ENCODE measurements around the gene MEA1.
"Not testable (repeated sequence)": the region's sequence is repeated elsewhere in the genome, so short reads cannot be mapped to it uniquely, and the experiment has no call there.

The MEA1 gene

DNA sequence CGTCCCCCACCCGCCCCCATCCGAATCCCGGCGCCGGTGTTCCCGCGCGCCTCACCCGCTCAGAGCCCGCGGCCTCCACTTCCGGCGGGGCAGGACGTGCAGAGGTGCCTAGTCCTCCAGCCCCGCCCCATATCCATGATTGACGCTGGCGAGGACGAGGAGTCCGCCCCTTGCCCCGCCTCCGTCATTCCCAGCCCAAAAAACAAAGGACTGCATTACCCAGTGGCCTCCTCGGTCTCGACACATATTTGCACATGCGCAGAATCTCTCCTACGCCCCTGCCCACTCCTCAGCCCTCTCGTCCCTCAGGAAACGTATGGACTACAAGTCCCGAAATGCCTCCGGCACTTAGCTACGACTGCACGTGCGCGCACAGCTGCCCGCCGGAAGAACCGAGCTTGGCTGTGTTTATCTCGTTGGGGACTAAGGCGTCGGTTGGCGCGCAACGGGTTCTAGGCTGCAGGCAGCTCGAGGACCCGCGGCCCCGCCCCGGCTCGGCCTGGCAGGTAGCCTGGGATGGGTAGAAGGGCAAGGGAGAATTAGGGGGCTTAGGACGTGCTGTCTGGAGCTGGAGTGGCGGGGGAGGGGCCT lies at the start of gene MEA1, which contains the start of gene KLHDC3:
TSS of gene MEA1 (minus strand) at position 104 of the 591 bp plus-strand sequence. CDS start 133 bp downstream, outside the sequence.
TSS of gene KLHDC3 (plus strand) at position 407 of the 591 bp plus-strand sequence. CDS start 2,944 bp downstream, outside the sequence.
- DNase-seq, result peak; percentile 99

DNA sequence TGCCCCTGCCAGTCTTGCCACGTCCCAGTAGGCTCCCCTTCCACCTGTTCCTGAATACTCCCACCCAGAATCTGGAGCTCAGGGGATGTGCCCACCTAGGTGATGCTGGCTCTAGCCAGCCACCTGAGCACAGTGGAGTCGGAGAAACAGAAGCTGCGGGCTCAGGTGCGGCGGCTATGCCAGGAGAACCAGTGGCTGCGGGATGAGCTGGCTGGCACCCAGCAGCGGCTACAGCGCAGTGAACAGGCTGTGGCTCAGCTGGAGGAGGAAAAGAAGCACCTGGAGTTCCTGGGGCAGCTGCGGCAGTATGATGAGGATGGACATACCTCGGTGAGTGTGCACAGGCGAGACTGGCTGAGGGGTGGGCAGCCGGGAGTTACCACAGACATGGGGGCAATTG lies 49.1 kb upstream of the MEA1 start:
- DNase-seq, result no peak

DNA sequence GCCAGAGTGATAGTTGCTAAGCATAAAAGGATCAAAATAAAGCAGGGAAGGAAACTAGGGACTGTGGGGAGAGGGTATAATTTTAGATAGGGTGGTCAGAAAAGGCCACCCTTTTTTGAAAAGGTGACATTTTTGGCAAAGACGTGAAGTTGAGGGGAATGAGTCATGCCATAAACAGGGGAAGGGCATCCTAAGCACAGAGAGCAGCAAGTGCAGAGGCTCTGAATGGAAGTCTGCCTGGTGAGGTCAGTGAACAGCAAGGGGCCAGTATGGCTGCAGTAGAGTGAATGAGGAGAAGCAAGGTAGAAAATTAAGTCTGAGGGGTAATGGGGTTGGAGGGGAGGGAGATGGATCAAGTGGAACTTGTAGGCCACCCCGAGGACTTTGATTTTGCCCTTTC lies 48.1 kb upstream of the MEA1 start:
- no peak for DNase-seq

DNA sequence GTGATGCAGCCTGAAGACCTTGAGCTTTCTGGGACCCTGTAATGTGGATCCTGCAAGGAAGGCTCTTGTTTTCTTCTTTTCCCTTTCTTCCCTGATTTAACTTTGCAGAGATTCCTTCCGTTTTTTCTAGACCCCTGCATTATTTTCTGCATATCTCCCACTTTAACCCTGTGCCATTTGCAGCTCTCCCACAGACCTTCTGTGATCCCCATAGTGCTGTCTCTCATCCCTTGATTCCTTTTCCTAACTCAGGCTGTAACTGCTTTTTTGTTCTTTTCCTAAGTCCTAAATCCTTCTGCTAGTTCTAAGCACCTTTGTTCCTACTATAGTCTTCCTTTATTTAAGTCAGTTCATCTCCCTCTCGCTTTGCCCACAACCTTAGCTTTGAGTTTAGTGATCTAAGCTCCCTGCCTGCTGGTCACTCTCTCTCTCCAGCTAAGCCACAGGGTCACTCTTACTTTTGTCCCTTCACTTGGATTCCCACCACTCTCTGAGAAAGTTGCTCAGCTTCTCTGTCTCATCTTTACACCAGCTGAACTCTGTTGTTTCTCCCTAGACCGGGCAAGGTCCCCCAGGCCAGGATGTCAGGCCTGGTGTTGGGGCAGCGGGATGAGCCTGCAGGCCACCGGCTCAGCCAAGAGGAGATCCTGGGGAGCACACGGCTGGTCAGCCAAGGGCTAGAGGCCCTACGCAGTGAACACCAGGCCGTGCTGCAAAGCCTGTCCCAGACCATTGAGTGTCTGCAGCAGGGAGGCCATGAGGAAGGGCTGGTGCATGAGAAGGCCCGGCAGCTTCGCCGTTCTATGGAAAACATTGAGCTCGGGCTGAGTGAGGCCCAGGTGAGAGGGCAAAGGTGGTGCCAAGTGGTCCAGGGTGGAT lies 47.2 kb upstream of the MEA1 start:
- DNase-seq, result no peak

DNA sequence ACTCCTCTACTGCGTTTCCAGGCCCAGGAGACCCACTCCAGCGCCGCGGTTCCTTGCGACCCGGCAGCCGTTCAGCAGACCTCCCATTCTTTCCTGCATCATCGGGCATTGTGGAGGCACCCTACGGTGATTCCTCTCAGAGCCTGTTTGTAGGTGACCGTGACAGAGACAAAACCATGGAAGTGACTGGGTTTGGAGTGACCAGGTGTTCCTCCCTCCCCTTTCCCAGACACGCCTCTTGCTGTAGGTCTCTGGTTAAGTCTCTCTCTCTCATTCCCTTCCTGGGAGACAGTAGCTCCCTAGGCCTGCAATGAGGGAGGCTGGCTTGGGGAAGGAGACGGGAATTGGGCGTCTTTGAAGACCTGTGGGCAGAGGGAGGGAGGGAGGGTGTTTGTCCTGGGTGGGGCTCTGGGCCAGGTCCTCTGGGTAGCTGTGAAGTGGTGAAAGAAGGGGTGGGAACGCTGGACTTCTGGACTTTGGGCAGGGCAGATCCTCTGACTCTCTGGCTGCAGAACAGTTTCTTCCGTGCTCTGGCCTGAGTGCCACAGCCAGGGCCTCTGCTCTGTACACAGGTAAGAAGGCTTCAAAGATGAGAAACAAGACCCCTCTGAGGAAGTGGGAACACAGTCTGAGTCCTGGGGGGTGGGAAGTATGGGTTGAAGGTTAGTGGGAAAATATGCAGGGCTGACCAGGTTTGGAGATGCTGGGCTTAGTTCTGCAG lies 46.4 kb upstream of the MEA1 start:
- DNase-seq, result no peak

DNA sequence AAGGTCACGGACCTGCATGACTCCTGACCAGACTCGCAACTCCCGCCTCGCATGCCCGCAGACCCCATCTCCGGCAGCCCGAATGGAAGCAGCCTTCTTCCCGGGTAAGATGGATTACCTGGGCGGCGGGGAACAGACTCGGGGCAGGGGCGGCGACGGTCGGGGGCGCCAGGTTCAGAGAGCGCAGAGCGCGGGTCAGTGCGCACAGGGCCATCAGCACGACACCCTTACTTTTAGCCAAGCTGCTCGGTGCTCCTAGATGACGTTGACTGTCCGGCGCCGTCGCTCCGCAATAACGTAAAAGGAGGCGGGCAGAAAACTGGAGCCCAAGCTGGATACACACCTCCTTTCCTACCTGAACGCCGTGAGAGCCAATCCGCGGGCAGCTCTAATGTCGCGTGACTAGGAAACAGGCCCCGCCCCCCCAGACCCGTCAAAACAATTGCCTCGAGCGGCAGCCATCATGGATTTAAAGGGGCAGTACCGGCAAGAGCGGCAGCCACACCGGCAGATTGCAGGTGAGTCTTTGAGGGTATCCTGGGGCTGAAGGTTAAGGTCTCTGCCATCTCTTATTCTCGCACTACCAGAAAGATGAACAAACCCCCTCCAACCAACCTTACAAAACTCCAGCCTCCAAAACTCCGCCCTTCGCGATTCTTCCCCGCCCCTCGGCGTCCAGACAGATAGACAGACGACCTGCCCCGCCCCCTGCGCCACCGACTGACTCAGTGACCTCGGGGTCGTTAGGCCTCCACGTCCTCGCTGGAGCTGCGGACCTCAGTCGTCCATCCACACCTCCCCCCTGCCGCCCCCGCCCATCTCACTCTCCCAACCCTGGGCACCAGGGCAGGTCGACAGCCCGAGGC lies 45.7 kb upstream of the MEA1 start, which contains the start of the genes KLC4 and MRPL2:
TSS of gene KLC4 (plus strand) at position 464 of the 866 bp plus-strand sequence. CDS start 1,705 bp downstream, outside the sequence.
TSS of gene MRPL2 (minus strand) at position 267 of the 866 bp plus-strand sequence. CDS start at position 214, 53 bp downstream.
- DNase-seq, result peak; percentile 79 to 98

DNA sequence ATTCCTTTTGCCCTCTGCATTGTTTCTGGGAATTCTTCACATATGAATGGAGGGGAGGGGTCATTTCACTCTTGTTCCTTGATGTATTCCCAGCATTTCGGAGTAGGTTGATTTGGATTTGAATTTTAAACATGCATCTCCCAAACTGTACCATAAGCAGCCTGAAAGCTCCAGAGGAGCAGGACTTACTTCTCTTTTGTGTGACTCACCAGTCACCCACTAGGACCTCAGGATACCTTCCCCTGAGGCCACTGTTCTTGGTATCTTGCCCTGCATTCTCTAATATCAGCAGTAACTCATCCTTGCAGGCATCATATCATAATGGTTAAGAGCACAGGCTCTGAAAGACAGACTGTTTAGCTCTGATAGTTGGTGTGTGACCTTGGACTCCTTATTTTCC lies 44.8 kb upstream of the MEA1 start:
- DNase-seq, result no peak

DNA sequence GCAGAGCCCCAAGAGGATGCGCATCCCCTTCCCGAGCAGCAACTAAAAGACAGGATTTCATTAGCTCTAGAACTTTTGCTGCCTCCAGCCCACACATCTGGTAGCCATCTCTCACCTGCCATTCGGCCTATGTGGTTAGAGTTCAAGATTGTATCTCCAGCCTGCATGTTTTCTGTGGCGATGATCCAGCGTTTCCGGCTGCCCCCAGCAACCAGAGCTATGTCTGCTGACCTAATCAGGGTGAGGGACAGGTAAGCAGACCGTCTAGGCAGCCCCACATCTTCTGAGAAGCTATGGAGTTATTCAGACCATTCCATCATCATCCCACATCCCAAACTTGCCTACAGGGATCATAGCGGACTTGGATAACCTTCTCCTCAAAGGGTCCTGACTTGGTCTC lies 42.2 kb upstream of the MEA1 start:
- no peak for DNase-seq

DNA sequence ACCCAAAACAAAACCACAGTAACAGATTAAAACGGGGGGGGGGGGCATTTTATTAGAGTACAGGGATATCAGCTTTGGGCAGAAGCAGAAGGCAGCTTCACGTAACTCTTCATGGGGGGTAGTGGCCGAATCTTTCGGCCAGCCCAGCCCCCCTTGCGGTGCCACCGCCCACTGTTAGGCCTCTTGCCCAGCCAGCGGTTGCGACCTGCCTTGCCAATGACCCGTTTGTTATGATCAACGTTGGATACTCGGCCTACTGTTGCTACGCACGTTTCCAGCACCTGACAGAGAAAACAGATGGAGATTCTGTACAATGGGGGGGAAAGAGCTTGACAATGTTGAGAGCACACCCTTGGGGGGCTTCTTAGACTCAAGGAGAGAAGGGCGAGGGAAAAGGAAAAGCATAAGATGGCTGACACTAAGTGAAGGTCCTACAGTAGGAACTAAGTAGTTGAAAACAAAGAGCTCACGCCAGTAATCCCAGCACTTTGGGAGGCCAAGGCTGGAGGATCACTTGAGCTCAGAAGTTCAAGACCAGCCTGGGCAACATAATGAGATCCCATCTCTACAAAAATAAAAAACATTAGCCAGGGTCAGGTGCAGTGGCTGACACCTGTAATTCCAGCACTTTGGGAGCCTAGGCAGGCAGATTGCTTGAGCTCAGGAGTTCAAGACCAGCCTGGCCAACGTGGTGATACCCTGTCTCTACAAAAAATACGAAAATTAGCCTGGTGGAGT lies 40.6 kb upstream of the MEA1 start:
- no peak for DNase-seq

DNA sequence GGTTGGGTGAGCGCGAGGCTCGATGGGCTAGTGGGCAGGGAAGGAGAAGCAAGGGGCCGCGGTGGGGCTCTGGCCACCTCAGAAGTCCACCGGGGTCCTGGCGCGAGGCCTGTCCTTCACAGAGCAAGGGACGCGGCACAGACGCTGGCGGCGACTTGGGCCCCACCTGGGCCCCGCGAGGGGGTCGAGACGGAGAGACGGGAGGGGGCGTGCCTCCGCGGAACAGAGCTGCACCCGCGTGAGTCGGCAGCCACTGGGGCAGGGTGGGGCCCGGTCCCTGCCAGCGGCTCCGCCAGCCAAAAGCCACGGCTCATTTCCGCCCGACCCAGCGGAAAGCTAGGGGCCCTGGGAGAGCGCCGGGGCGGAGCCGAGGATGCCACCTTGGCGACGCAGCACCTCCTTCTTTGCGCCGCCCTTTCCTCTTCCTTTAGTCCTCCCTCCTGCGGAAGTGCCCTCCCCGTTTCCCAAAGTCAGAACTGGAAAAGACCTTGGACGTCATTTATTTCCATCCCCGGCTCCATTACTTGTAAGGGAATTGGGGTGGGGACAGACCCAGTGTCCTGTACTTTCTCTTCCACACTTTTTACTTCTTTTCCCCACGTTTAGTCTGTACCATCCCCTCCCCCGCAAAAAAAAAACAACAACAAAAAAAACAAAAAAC lies 39.9 kb upstream of the MEA1 start, which contains the start of gene CUL7:
TSS of gene CUL7 (minus strand) at position 307 of the 661 bp plus-strand sequence. CDS start 1,063 bp downstream, outside the sequence.
- peak; percentile 73 for DNase-seq

DNA sequence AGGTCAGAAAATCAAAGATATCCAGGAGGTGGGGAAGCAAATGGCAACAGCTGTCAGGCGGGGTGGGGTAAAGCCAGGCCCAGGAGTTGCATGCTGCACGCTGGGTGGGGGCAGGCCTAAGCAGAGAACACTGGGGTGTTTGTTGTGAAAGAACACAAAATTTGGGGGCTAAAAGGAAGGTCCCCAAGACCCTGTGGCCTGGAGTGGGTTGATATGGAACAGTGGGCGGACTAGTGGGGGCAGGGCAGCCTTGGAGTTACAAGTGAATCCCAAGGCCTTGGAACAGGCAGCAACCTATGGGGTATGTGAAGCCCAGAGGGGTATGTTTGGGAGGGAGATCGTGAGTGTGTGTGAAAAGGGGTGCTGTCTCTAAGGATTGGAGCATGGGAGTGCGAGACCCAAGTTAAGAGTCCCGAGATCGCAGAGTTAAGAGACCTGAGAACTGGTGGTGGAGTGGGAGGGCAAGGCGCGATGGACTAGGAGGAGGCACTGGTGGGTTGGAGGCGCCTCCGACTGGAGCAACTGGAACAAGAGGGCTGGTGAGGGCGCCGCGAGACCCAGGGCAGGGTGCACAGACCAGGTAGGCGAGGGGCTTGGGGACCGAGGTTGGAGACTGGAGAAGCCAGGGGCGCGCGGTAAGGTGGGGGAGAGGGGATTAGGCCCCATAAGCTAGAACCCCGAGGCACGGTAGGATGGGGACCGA lies 39.2 kb upstream of the MEA1 start:
- no peak for DNase-seq

DNA sequence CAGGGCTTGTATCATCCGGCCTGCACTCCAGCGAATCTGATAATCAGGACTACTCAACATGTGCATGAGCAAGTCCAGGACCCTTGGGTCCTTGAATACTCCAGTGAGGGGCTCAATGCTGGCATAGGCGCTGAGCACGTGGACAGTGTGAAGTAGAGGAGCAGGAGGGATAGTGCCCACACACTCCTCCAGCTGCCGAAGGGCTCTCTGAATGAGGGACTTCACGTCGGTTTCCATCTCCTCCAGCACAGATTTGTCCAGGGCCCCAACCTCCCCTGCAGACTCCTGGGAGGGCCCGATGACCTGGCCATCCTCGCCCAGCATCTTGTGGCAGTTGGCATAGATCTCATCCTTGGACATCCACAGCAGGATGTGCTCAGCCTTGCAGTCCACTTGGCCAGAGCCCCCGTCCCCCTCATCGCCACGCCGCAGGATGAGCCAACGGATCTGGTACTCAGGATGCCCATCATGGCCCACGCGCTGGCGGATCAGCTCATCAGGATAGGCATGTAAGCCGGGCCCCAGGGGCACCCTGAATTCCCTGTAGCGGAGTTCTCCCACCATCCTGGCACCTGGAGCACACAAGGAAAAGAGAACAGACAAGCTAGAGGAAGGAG lies 38.6 kb upstream of the MEA1 start:
- DNase-seq, result no peak

DNA sequence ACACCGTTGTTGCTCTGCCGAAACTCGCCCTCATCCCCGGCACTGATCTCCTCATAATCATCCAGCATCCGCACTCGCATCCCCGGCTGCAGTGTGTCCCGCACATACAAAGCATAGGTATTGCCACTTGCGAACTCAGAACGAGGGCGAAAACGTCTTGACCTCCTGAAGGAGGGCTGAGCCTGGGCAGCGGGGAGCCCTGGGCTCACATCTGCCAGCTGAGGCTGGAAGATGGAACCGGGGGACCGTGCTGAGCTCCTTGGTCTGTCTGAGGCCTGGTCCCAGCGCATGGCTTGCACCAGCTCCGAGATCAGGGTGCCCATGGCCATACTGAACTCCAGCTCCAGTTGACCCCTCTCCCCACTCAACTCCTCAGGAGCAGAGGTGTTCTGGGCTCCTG lies 37.2 kb upstream of the MEA1 start:
- no peak for DNase-seq

DNA sequence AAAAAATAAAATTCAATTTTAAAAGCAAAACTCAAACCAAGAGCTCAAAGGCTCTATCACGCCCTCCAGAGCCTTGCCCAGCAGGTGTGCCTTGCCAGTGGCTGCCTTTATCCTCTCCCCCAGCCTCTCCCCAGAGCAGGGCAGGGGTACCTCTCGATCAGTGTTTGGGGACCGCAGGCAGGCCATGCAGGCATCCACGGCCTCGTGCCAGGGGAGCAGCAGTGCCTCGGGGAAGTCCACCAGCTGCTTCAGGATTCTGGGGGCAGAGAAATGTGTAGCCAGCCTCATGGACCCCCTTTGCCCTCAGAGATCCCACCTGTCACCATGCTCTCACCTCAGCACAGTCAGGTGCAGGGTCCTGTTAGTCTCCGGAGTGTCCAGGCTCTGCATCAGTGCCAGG lies 34.3 kb upstream of the MEA1 start:
- no peak for DNase-seq

DNA sequence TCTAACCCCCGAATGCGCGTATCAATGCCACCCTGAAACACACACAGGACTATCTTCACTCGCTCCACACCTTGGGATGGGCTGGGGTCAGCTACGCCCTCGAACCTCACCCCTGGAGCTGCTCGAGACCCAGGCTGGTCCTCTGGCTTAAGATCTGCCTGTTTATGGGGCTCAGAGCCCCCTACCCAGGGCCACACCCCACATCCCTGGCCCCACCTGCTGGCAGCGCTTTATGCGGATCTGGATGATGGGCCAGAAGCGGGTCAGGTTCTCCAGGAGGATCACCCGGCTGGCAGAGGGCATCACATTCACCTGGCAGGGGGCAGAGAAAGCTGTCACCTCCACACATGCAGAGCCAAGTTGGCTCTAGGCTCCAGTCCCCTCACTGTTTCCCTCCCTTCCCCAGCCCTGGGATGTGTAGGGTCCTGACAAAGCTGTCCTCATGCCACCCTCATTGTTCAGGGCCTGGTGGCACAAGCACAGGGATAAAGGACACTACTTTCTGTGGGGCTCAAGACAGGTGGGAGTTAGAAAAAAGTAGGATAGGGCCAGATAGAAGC lies 31.7 kb upstream of the MEA1 start:
- DNase-seq, result no peak

DNA sequence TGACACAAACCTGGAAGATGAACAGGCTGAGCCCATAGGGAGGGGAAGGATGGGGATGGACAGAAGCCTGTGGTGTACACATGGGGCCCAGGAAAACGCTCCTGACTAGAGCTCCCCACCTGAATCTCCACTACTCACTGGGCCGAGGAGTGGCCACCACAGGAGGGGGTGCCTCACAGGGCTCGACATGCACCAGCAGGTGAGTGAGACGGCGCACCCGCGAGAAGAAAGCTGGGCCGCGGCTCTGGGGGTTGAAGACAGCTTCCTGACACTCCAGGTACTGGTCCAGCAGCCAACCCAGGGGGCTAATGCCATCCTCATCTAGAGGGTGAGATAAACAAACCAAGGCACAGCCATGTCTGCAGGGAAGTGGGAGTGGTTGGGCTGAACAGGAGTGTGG lies 29.6 kb upstream of the MEA1 start:
- DNase-seq, result no peak

DNA sequence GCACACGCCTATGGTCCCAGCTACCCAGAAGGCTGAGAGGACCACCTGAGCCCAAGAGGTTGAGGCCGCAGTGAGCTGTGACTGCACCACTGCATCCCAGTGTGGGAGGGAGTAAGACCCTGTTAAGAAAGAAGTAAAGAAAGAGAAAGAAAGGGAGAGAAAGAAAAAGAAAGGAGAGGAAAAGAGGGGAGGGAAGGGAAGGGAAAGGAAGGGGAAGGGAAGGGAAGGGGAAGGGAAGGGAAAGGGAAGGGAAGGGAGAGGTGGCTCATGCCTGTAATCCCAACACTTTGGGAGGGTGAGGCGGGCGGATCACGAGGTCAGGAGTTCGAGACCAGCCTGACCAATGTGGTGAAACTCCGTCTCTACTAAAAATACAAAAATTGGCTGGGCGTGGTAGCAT lies 27.7 kb upstream of the MEA1 start:
- DNase-seq, result not testable (repeated sequence)

DNA sequence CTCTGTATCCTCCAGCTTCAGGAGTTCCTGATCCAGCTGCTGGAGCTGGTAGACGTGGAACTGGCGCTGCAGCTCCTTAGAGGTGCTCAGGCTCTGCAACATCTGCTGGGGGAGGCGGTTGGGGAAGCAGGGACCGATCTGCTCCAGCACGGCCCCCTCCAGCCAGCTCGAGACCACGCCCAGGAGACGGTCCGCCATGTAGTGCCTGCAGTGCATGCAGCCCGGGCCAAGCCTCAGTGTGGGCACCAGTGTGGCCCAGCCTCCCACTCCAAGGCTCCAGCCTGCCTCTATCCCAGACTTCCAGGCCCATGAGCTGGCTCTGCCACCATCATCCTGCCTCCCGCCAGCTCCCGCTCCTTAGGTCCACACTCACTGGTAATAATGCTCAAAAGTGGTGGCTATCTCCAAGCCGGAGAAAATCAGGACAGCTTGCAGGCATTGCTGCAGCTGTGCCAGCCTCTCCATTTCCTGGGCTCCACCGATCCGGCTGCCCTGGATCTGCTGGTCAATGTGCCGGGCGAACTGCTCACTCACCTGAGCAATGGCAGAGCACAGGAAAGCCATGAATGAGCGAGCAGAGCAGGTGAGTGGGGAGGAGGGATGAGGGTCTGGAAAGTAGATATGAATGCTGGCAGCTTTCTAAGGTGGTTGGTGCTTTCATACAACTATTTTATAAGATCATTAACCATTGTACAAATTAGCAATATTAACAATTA lies 27.0 kb upstream of the MEA1 start:
- DNase-seq, result no peak

DNA sequence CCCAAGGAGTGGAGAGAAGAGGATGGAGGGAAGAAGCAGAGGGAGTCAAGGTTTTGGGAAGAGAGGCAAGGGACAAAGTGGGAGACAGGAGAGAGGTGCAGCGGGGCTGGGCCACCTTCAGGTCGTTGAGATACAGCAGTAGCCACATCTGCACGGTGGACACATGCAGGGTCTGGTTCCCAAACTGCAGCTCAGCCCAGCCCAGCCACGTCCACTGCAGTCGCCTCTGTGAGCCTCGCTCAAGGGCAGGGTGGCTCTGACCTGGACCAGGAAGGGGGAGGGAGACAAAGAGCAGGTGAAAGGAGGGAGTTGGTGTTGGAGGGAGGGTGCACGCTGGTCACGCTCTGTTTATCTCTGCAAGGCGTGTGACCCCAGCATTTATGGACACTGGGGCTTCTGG lies 25.0 kb upstream of the MEA1 start:
- DNase-seq, result no peak
